Muscle layer of colon (tissue), 2 donors: ENCODE measurements around the gene FNBP1.
"Not testable (repeated sequence)": the region's sequence is repeated elsewhere in the genome, so short reads cannot be mapped to it uniquely, and the experiment has no call there.

Source experiments
- H3K27ac ChIP-seq: one replicate; pipeline ENCODE4 v1.7.0; 2013; ENCODE audit warnings: low read depth, mild to moderate bottlenecking, low read length, moderate library complexity
- H3K27me3 ChIP-seq, 2 donors: one replicate each; pipeline ENCODE4 v1.7.0; 2013; ENCODE audit warnings: low read length in 2 of 2, mild to moderate bottlenecking in 2 of 2; ENCODE audit not compliant: insufficient read depth in 2 of 2, control insufficient read depth in 1 of 2
- H3K36me3 ChIP-seq: one replicate; pipeline ENCODE4 v1.7.0; 2013; ENCODE audit warnings: mild to moderate bottlenecking, low read length; ENCODE audit not compliant: insufficient read depth
- H3K4me1 ChIP-seq: one replicate; pipeline ENCODE4 v1.7.0; 2013; ENCODE audit warnings: mild to moderate bottlenecking, low read length; ENCODE audit not compliant: insufficient read depth
- H3K4me3 ChIP-seq, 2 donors: one replicate each; pipeline ENCODE4 v1.7.0; 2013; ENCODE audit warnings: low read length in 2 of 2, low read depth in 1 of 2, mild to moderate bottlenecking in 1 of 2, moderate library complexity in 1 of 2
- H3K9ac ChIP-seq: one replicate; pipeline ENCODE4 v1.7.0; 2013; ENCODE audit warnings: low read length
- H3K9me3 ChIP-seq: one replicate; pipeline ENCODE4 v1.7.0; 2013; ENCODE audit warnings: mild to moderate bottlenecking, low read length
- donor health status: abdominal sarcoma.
- donor health status: Adenocarcinoma of cecum.

FNBP1 gene

GRCh38 chr9:129890718-129891299 lies 152.2 kb downstream of the FNBP1 start:
- not testable (repeated sequence) for H3K9ac ChIP-seq, H3K4me3 ChIP-seq, H3K9me3 ChIP-seq, H3K27me3 ChIP-seq
- Histone ChIP-seq H3K4me1 (peaks cover 46% of the 10 kb centered on the region), H3K36me3 (peaks cover 53% of the 10 kb centered on the region), H3K27ac (peak overlapping the region; percentile 65)

- peaks cover 52% of the 10 kb centered on the region for H3K4me1 ChIP-seq
- no peak overlapping the region for H3K27ac ChIP-seq
- H3K27me3 ChIP-seq: no peaks in the 10 kb centered on the region
- H3K4me3 ChIP-seq: no peak overlapping the region
- H3K9me3 ChIP-seq: no peaks in the 10 kb centered on the region
- no peak overlapping the region for H3K9ac ChIP-seq
- H3K36me3 ChIP-seq: peaks cover 46% of the 10 kb centered on the region
These were observed 152.9 kb downstream of the FNBP1 start for GRCh38 chr9:129889941-129890717.

DNA sequence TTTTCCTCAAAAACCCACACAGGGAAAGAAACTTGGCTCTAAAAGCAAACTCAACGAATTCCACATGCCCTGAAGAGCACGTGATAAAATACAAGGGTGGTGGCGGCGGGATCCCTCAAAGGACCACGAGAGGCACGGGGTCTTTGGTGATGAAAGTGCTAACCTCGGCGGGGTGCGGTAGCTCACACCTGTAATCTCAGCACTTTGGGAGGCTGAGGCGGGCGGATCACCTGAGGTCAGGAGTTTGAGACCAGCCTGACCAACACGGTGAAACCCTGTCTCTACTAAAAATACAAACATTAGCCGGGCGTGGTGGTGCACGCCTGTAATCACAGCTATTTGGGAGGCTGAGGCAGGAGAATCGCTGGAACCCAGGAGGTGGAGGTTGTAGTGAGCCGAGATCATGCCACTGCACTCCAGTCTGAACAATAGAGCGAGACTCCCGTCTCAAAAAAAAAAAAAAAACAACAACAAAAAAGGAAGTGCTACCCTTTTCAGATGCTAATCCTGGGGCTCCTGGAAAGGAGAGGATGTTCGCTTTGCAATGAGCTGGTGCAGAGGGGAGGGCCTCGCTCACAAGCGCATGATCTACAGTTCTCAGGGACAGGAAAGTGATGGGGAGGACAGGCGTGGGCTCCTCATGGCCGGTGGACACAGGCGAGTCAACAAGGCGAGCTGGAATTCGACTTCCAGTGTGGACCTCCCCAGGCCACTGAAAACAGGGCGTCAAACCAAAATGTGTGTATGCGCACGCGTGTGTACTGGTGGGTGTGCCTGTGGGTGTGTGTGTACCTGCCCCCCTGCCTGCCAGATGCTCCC lies 153.7 kb downstream of the FNBP1 start:
- Histone ChIP-seq H3K36me3 (peaks cover 38% of the 10 kb centered on the region), H3K4me3 (no peak overlapping the region), H3K27ac (no peak overlapping the region), H3K4me1 (peaks cover 59% of the 10 kb centered on the region), H3K9ac (no peak overlapping the region), H3K9me3 (no peaks in the 10 kb centered on the region), H3K27me3 (no peaks in the 10 kb centered on the region)

GRCh38 chr9:129888293-129889121 lies 154.5 kb downstream of the FNBP1 start:
- H3K4me1 ChIP-seq: peaks cover 66% of the 10 kb centered on the region
- H3K9me3 ChIP-seq: no peaks in the 10 kb centered on the region
- peak overlapping the region; percentile 55 for H3K27ac ChIP-seq
- peaks cover 32% of the 10 kb centered on the region for H3K36me3 ChIP-seq
- no peak overlapping the region for H3K4me3 ChIP-seq
- no peaks in the 10 kb centered on the region for H3K27me3 ChIP-seq
- no peak overlapping the region for H3K9ac ChIP-seq

- Histone ChIP-seq H3K4me3 (no peak overlapping the region), H3K4me1 (peaks cover 60% of the 10 kb centered on the region), H3K36me3 (peaks cover 32% of the 10 kb centered on the region), H3K9me3 (no peaks in the 10 kb centered on the region), H3K27ac (peak overlapping the region; percentile 55), H3K27me3 (no peaks in the 10 kb centered on the region), H3K9ac (no peak overlapping the region)
These were observed 155.4 kb downstream of the FNBP1 start for GRCh38 chr9:129887334-129888292.

DNA sequence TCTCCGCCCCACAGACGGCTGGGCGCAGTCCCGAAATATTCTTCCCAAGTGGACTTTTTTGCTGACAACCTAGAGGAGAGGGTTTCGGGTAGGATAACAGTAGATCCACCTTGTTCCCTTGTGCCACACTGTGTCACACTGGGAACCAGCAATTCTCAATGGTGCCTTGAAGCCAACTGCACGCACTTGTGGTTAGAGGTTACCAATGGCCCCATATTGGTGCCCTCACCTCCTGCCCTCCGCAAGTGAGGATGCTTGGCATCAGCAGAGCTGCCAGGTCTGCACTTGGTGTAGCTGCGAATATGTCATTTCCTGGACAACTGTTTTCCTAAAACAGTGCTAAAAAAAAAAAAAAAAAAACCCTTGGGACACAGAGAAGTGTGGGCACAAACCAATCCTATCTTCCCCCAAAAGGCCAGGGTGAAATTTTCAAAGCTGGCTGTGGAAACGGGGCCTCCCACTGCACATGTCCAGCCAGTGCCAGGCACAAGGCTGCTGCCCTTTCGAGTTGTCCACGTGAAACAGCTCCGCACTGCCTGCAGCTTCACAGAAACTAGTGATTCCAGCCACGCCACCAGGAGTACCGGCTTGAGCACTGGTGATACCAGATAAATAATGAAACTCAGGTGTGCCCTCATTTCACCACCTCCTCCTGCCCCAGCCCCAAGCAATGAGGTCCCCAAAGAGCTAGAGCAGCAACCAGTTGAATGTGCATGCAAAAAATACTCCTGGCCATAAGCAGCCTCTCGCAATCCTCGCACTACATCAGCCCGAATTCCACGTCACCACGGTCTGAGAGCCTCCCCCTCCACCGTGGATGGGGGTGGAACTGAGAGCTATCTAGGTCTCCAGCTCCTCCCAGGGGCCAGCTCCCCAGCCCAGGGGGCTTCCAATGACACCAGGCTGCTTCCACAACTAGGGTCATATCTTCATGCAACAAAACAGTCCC lies 156.5 kb downstream of the FNBP1 start:
- H3K36me3 ChIP-seq: peaks cover 33% of the 10 kb centered on the region
- H3K4me3 ChIP-seq: peak overlapping the region; percentile 25 to 46
- H3K27ac ChIP-seq: peak overlapping the region; percentile 29
- no peak overlapping the region for H3K9ac ChIP-seq
- H3K27me3 ChIP-seq: no peaks in the 10 kb centered on the region
- H3K4me1 ChIP-seq: peaks cover 49% of the 10 kb centered on the region
- H3K9me3 ChIP-seq: no peaks in the 10 kb centered on the region

GRCh38 chr9:129885670-129886106 lies 157.3 kb downstream of the FNBP1 start:
- H3K36me3 ChIP-seq: peaks cover 35% of the 10 kb centered on the region
- H3K9ac ChIP-seq: peak overlapping the region; percentile 45
- peak overlapping the region; percentile 29 for H3K27ac ChIP-seq
- no peaks in the 10 kb centered on the region for H3K27me3 ChIP-seq
- no peaks in the 10 kb centered on the region for H3K9me3 ChIP-seq
- peaks cover 49% of the 10 kb centered on the region for H3K4me1 ChIP-seq
- peak overlapping the region; percentile 25 to 46 for H3K4me3 ChIP-seq

- H3K9me3 ChIP-seq: no peaks in the 10 kb centered on the region
- H3K4me3 ChIP-seq: peak overlapping the region; percentile 25 to 46
- peaks cover 55% of the 10 kb centered on the region for H3K4me1 ChIP-seq
- peak overlapping the region; percentile 45 for H3K9ac ChIP-seq
- H3K36me3 ChIP-seq: peaks cover 36% of the 10 kb centered on the region
- peak overlapping the region; percentile 29 for H3K27ac ChIP-seq
- H3K27me3 ChIP-seq: no peaks in the 10 kb centered on the region
These were observed 157.8 kb downstream of the FNBP1 start for GRCh38 chr9:129885018-129885669.

- Histone ChIP-seq H3K36me3 (peaks cover 29% of the 10 kb centered on the region), H3K9ac (no peak overlapping the region), H3K27me3 (no peaks in the 10 kb centered on the region), H3K4me1 (peaks cover 49% of the 10 kb centered on the region), H3K27ac (peak overlapping the region; percentile 50), H3K4me3 (peak overlapping the region; percentile 1 to 46), H3K9me3 (no peaks in the 10 kb centered on the region)
These were observed 158.6 kb downstream of the FNBP1 start for GRCh38 chr9:129884220-129885017.
